Measurements from ENCODE around the gene MYB.

DNA sequence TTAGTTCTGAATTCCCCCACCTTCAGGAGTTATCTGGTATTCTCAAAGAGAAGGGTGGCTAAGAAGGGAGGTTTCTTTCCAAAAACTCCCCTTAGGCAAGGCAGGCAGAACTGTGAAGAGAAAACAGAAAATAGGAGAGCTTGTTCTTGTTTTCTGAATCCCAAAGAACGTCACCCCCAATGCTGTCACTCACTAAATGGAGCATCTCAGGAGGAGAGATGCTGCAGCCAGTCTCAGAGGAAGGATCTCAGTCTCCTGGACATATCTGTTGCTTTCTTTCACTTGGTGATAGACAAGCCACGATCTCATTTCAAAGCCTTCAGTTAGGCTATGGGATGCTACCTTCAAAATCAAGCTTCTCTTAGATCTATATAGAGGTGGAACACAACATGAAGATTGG is 16.1 kb upstream of the MYB start:
- TF ChIP-seq, protein P1, sequence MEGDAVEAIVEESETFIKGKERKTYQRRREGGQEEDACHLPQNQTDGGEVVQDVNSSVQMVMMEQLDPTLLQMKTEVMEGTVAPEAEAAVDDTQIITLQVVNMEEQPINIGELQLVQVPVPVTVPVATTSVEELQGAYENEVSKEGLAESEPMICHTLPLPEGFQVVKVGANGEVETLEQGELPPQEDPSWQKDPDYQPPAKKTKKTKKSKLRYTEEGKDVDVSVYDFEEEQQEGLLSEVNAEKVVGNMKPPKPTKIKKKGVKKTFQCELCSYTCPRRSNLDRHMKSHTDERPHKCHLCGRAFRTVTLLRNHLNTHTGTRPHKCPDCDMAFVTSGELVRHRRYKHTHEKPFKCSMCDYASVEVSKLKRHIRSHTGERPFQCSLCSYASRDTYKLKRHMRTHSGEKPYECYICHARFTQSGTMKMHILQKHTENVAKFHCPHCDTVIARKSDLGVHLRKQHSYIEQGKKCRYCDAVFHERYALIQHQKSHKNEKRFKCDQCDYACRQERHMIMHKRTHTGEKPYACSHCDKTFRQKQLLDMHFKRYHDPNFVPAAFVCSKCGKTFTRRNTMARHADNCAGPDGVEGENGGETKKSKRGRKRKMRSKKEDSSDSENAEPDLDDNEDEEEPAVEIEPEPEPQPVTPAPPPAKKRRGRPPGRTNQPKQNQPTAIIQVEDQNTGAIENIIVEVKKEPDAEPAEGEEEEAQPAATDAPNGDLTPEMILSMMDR (IDR thresholded peaks at IDR 0.05) = no peak
- no peak for TF ChIP-seq ZFX (IDR thresholded peaks at IDR 0.05; ENCODE audit: borderline replicate concordance)
